HG03521 (cell line): ENCODE data around the gene TBX20.
"Not testable (repeated sequence)": the region's sequence is repeated elsewhere in the genome, so short reads cannot be mapped to it uniquely, and the experiment has no call there.

ENCODE experiments used
- ATAC-seq: cut with Tn5 transposase; IDR thresholded peaks from one replicate; pipeline ENCODE4 v1.9.1; 2021; ENCODE audit warnings: mild to moderate bottlenecking, moderate library complexity; ENCODE audit not compliant: unreplicated experiment

The TBX20 gene

GRCh38 chr7:35228496-35229051 lies 25.3 kb downstream of the TBX20 start:
- ATAC-seq: not testable (repeated sequence)

- ATAC-seq: not testable (repeated sequence)
These were observed 26.5 kb downstream of the TBX20 start for GRCh38 chr7:35227438-35227837.

- not testable (repeated sequence) for ATAC-seq
These were observed 31.5 kb downstream of the TBX20 start for GRCh38 chr7:35222445-35222844.

GRCh38 chr7:35220176-35220575 lies 33.7 kb downstream of the TBX20 start:
- not testable (repeated sequence) for ATAC-seq

- not testable (repeated sequence) for ATAC-seq
These were observed 37.9 kb downstream of the TBX20 start for GRCh38 chr7:35216033-35216432.

- not testable (repeated sequence) for ATAC-seq
These were observed 38.8 kb downstream of the TBX20 start for GRCh38 chr7:35215063-35215462.

- not testable (repeated sequence) for ATAC-seq
These were observed 47.0 kb downstream of the TBX20 start for GRCh38 chr7:35206924-35207323.

GRCh38 chr7:35204850-35205249 lies 49.0 kb downstream of the TBX20 start:
- ATAC-seq: not testable (repeated sequence)

- ATAC-seq: not testable (repeated sequence)
These were observed 49.9 kb downstream of the TBX20 start for GRCh38 chr7:35204031-35204430.

GRCh38 chr7:35202353-35202752 lies 51.5 kb downstream of the TBX20 start:
- ATAC-seq: not testable (repeated sequence)

GRCh38 chr7:35200170-35200569 lies 53.7 kb downstream of the TBX20 start:
- not testable (repeated sequence) for ATAC-seq

GRCh38 chr7:35198370-35199140 lies 55.3 kb downstream of the TBX20 start:
- ATAC-seq: not testable (repeated sequence)

- ATAC-seq: not testable (repeated sequence)
These were observed 62.3 kb downstream of the TBX20 start for GRCh38 chr7:35191571-35191970.

GRCh38 chr7:35190146-35190773 lies 63.6 kb downstream of the TBX20 start:
- not testable (repeated sequence) for ATAC-seq

GRCh38 chr7:35186751-35187150 lies 67.1 kb downstream of the TBX20 start:
- ATAC-seq: not testable (repeated sequence)

GRCh38 chr7:35185908-35186731 lies 67.8 kb downstream of the TBX20 start:
- ATAC-seq: no peak

GRCh38 chr7:35185578-35185907 lies 68.4 kb downstream of the TBX20 start:
- not testable (repeated sequence) for ATAC-seq

GRCh38 chr7:35184961-35185360 lies 68.9 kb downstream of the TBX20 start:
- ATAC-seq: not testable (repeated sequence)

GRCh38 chr7:35183873-35184503 lies 69.9 kb downstream of the TBX20 start:
- ATAC-seq: not testable (repeated sequence)

GRCh38 chr7:35180665-35181064 lies 73.2 kb downstream of the TBX20 start:
- not testable (repeated sequence) for ATAC-seq

GRCh38 chr7:35173176-35173575 lies 80.7 kb downstream of the TBX20 start:
- ATAC-seq: not testable (repeated sequence)
